Mesenteric fat pad (tissue), 1 donor: ENCODE data around the gene NOP14. TPM values are rescaled to one million over a fixed set of nuclear protein-coding genes. Genes with fewer than 3 reads are reported as not detected.

ENCODE experiments used
- total RNA-seq: library from RNA; stranded (reverse); fragmentation: NEBNext Ultra II Directional; extraction: Animal tissue kit (Norgen Biotek cat#: 25700); gene quantifications from one replicate; pipeline ENCODE4 v1.2.1, GENCODE V29; 2021
- donor health status: DM: yes; HTN: yes; CAD: no.

The NOP14 gene
- total RNA-seq, 1 donor from 2014 or later = 37.5 TPM

Other genes with a start within 250 kb of the NOP14 start
- 49.5 TPM for gene TNIP2, start 207.1 kb downstream of the NOP14 start, total RNA-seq
- 63.9 TPM for gene SH3BP2, start 170.3 kb downstream of the NOP14 start, total RNA-seq
- 272 TPM for gene ADD1, start 119.6 kb downstream of the NOP14 start, total RNA-seq
- 6.0 TPM for gene GRK4, start 165 bp upstream of the NOP14 start, total RNA-seq
- not detected for gene HTT-AS, start 111.1 kb upstream of the NOP14 start, total RNA-seq
- 56.5 TPM for gene HTT, start 111.3 kb upstream of the NOP14 start, total RNA-seq